ENCODE results near the gene PTP4A2. TPM values are rescaled to one million over a fixed set of nuclear protein-coding genes. Genes with fewer than 3 reads are reported as not detected.

The PTP4A2 gene
- total RNA-seq, 2 experiments from 2014 or later, result 409 to 419 TPM

DNA sequence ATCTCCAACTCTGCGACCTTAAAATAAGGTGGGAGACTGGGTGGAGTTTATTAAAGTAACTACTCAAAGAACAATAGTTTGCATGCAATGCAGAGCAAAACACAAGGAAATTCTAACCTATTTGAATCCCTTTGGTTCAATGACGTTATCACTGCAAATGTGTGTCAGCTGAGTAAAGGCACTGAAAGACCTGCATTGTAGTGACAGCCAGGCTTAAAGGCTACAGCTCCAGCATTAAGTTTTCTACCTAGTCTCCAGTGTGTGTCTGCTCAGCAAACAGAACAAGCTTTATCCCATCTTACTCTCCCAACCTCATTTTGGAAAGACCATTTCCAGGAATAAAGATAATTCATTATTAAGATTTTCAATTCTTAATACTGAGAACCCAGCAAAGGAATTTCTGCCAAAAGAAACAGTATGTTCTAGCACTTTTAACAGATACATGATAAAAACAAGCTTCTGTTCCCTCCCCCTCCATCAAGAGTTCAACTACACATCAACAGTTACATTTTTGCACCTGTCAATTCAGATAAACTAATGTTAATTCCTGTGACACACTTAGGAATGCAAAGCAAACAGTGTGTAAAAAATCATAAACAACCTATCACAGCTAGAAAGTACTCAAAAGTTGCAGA is 14.2 kb downstream of the PTP4A2 start:
- ChIA-PET POLR2A (interaction anchor here (1.0 to 3.0 kb wide), 8 partner anchors 9 to 86 kb away, joined by 3 to 8 read pairs (median 6); partner anchors contain the start of gene PTP4A2), CTCF (interaction anchor here (0.7 to 4.2 kb wide), 10 partner anchors 8 to 102 kb away, joined by 3 to 26 read pairs (median 5); partner anchors contain the start of gene PTP4A2)
- Mint-ChIP-seq H3K36me3 (ENCODE audit: low read depth) (peaks cover 55% of the 10 kb centered on the region), H3K27ac (peak overlapping the region; percentile 81), H3K27me3 (ENCODE audit: low read depth) (no peaks in the 10 kb centered on the region), H3K4me1 (ENCODE audit: low read depth) (peaks cover 78% of the 10 kb centered on the region), H3K4me3 (peak overlapping the region; percentile 37), H3K9me3 (ENCODE audit: insufficient read depth) (no peaks in the 10 kb centered on the region)
- ATAC-seq (no peak), DNase-seq (no peak)

DNA sequence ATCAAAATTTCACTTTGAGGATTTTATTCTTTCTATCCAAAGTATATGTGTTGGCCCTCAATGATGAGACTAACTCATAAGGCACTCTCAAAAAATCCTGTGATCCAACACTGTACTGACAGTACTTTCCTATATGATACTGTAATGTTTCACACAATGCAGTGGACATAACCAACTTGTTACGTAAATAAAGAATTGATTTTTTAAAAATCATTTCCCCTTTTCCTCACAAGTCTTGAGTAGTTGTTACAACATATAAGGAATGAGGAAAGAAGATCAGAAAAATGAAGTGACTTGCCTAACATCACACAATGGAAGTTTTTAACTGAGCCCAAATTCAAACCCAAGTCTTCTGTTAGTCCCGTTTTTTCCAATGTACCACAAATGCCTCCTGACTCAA is 17.2 kb downstream of the PTP4A2 start:
- no peak for DNase-seq
- Mint-ChIP-seq H3K4me3 (no peak overlapping the region), H3K36me3 (ENCODE audit: low read depth) (peaks cover 60% of the 10 kb centered on the region), H3K4me1 (ENCODE audit: low read depth) (peaks cover 70% of the 10 kb centered on the region), H3K27me3 (ENCODE audit: low read depth) (no peaks in the 10 kb centered on the region), H3K27ac (peak overlapping the region; percentile 53), H3K9me3 (ENCODE audit: insufficient read depth) (no peaks in the 10 kb centered on the region)
- no peak for ATAC-seq
- CTCF ChIA-PET, result interaction anchor here (0.9 to 4.2 kb wide), 4 partner anchors 18 to 45 kb away, joined by 3 to 26 read pairs (median 6); partner anchors contain the start of gene PTP4A2
- POLR2A ChIA-PET, result interaction anchor here (0.7 to 2.1 kb wide), 5 partner anchors 13 to 276 kb away, joined by 3 to 11 read pairs (median 4); partner anchors contain the start of genes PEF1 and PTP4A2

DNA sequence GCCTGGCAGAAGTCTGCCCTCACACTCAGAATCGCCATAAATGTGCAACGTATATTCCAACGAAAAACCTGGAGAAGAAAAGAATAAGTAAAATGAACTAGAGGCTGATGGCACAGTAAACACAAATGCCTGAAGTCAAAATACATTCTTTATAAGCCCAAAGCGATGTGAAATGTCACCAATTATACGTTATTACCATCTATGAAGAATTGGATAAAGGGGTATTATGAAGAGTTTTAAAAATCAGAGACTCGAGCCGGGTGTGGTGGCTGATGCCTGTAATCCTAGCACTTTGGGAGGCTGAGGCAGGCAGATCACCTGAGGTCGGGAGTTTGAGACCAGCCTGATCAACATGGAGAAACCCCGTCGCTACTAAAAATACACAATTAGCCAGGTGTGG is 18.6 kb downstream of the PTP4A2 start:
- peaks cover 68% of the 10 kb centered on the region for H3K4me1 Mint-ChIP-seq (ENCODE audit: low read depth)
- peaks cover 63% of the 10 kb centered on the region for H3K36me3 Mint-ChIP-seq (ENCODE audit: low read depth)
- H3K27me3 Mint-ChIP-seq (ENCODE audit: low read depth), result no peaks in the 10 kb centered on the region
- no peak overlapping the region for H3K4me3 Mint-ChIP-seq
- H3K9me3 Mint-ChIP-seq (ENCODE audit: insufficient read depth), result no peaks in the 10 kb centered on the region
- ChIA-PET CTCF (interaction anchor here (1.6 kb wide), 1 partner anchor 24 kb away, joined by 7 read pairs; no protein-coding TSS in a partner anchor), POLR2A (interaction anchor here (0.6 to 1.2 kb wide), 2 partner anchors 15 to 105 kb away, joined by 4 read pairs; no protein-coding TSS in a partner anchor)
- H3K27ac Mint-ChIP-seq, result no peak overlapping the region
- DNase-seq, result no peak
- no peak for ATAC-seq

- ATAC-seq, result no peak
- CTCF ChIA-PET, result interaction anchor here (0.8 to 9.7 kb wide), 9 partner anchors 9 to 112 kb away, joined by 3 to 85 read pairs (median 3); partner anchors contain the start of gene PTP4A2
- no peak overlapping the region for H3K27ac Mint-ChIP-seq
These were observed 22.7 kb downstream of the PTP4A2 start for GRCh38 chr1:31915438-31915837.

DNA sequence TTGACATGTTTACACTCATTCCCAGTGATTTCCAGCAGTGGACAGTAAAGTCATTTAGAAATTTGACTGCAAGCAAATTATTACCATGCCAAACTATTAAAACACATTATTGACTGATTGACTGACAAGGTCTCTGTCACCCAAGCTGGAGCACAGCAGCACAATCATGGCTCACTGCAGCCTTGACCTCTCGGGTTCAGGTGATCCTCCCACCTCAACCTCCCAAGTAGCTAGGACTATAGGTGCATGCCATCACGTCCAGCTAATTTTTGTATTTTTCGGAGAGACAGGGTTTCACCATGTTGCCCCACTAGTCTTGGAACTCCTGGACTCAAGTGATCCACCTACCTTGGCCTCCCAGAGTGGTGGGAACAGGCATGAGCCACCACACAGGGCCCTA is 24.2 kb downstream of the PTP4A2 start:
- H3K27me3 Mint-ChIP-seq (ENCODE audit: low read depth), result no peaks in the 10 kb centered on the region
- no peak overlapping the region for H3K4me3 Mint-ChIP-seq
- peaks cover 80% of the 10 kb centered on the region for H3K36me3 Mint-ChIP-seq (ENCODE audit: low read depth)
- H3K4me1 Mint-ChIP-seq (ENCODE audit: low read depth), result peaks cover 64% of the 10 kb centered on the region
- H3K27ac Mint-ChIP-seq, result peak overlapping the region; percentile 31
- H3K9me3 Mint-ChIP-seq (ENCODE audit: insufficient read depth), result no peaks in the 10 kb centered on the region
- ATAC-seq, result no peak
- DNase-seq, result no peak
- ChIA-PET POLR2A (interaction anchor here (1.2 to 2.2 kb wide), 2 partner anchors 24 to 31 kb away, joined by 4 to 9 read pairs; partner anchors contain the start of gene PTP4A2), CTCF (interaction anchor here (0.8 to 9.7 kb wide), 13 partner anchors 9 to 98 kb away, joined by 3 to 85 read pairs (median 4); partner anchors contain the start of genes PTP4A2 and SPOCD1)

More at GRCh38 chr1:31915438-31915837, 22.7 kb downstream of the PTP4A2 start:
- H3K36me3 Mint-ChIP-seq (ENCODE audit: low read depth), result peaks cover 75% of the 10 kb centered on the region
- no peak overlapping the region for H3K4me3 Mint-ChIP-seq
- no peaks in the 10 kb centered on the region for H3K9me3 Mint-ChIP-seq (ENCODE audit: insufficient read depth)
- DNase-seq, result no peak
- POLR2A ChIA-PET, result interaction anchor here (0.7 to 2.0 kb wide), 4 partner anchors 10 to 140 kb away, joined by 3 to 6 read pairs (median 4); no protein-coding TSS in a partner anchor
- H3K4me1 Mint-ChIP-seq (ENCODE audit: low read depth), result peaks cover 70% of the 10 kb centered on the region
- no peaks in the 10 kb centered on the region for H3K27me3 Mint-ChIP-seq (ENCODE audit: low read depth)

DNA sequence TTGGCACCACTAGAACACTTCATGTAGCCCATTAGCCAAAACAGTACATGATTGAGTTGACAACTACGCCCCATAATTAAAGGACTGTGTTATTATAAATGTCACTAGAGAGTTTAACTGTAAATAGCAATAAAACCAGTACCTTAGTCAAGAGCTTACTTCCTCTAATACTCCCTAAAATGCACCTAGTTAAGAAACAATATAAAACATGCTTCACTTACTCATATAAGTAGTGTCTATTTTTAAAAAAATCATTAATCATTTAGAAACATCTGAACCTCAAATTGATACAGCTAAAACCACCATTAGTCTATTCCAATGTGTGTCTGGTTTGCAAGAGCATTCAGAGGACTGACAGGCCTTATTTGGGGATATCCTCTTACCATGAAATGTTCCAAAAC is 25.3 kb downstream of the PTP4A2 start:
- POLR2A ChIA-PET, result interaction anchor here (0.8 to 2.2 kb wide), 5 partner anchors 14 to 149 kb away, joined by 3 to 9 read pairs (median 3); partner anchors contain the start of gene PTP4A2
- peak; percentile 44 for ATAC-seq
- Mint-ChIP-seq H3K27me3 (ENCODE audit: low read depth) (no peaks in the 10 kb centered on the region), H3K9me3 (ENCODE audit: insufficient read depth) (no peaks in the 10 kb centered on the region), H3K36me3 (ENCODE audit: low read depth) (peaks cover 82% of the 10 kb centered on the region), H3K4me1 (ENCODE audit: low read depth) (peaks cover 53% of the 10 kb centered on the region), H3K4me3 (no peak overlapping the region), H3K27ac (no peak overlapping the region)
- CTCF ChIA-PET, result interaction anchor here (0.6 to 9.7 kb wide), 14 partner anchors 8 to 123 kb away, joined by 3 to 85 read pairs (median 4); partner anchors contain the start of gene PTP4A2
- DNase-seq, result no peak

DNA sequence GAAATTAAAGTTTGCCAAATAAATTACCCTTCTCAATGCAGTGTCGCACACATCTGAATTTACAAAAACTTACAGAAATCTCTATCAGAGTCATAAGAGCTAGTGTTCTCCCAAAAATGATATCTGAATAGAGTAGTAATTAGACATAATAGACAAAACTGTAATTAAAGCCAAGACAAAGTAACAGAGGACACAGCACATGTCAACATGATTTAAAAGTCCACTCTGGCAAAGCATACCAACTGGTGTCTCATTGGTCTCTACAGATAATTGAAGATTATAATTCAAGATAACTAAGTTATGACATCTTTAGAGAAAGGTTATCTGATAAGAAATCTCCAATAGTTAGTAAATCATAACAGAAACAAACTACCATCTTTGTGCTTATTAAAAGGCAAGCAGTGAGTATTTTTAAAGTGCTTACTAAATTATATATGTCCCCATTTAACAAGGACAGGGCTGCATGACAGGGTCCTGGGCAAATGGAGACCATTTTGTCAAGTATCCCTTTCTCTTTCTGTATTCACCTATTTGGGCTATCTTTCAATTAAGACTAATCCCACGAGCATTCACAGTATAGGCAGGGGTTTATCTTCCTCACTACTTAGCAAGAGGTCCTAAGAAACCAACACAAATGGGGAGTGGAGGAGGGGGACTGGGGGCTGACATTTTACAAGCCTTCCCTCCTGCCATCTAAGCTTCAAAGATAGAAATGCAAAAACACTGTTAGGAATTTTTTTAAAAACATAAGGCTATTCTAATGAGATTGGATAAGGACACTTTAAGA is 26.0 kb downstream of the PTP4A2 start:
- H3K27me3 Mint-ChIP-seq (ENCODE audit: low read depth), result no peaks in the 10 kb centered on the region
- ChIA-PET CTCF (interaction anchor here (0.9 to 9.7 kb wide), 5 partner anchors 9 to 123 kb away, joined by 3 to 85 read pairs (median 4); no protein-coding TSS in a partner anchor), POLR2A (interaction anchor here (0.8 to 0.9 kb wide), 2 partner anchors 33 to 42 kb away, joined by 3 read pairs; no protein-coding TSS in a partner anchor)
- no peak overlapping the region for H3K4me3 Mint-ChIP-seq
- no peak for DNase-seq
- no peaks in the 10 kb centered on the region for H3K9me3 Mint-ChIP-seq (ENCODE audit: insufficient read depth)
- peak overlapping the region; percentile 61 for H3K27ac Mint-ChIP-seq
- peaks cover 51% of the 10 kb centered on the region for H3K4me1 Mint-ChIP-seq (ENCODE audit: low read depth)
- H3K36me3 Mint-ChIP-seq (ENCODE audit: low read depth), result peaks cover 85% of the 10 kb centered on the region
- no peak for ATAC-seq

- Mint-ChIP-seq H3K27me3 (ENCODE audit: low read depth) (no peaks in the 10 kb centered on the region), H3K4me3 (no peak overlapping the region), H3K27ac (peak overlapping the region; percentile 33), H3K4me1 (ENCODE audit: low read depth) (peaks cover 48% of the 10 kb centered on the region), H3K9me3 (ENCODE audit: insufficient read depth) (no peaks in the 10 kb centered on the region), H3K36me3 (ENCODE audit: low read depth) (peaks cover 90% of the 10 kb centered on the region)
- CTCF ChIA-PET, result interaction anchor here (0.6 to 9.7 kb wide), 7 partner anchors 22 to 120 kb away, joined by 3 to 85 read pairs (median 3); no protein-coding TSS in a partner anchor
- no peak for ATAC-seq
- POLR2A ChIA-PET, result no interaction called here
- DNase-seq, result no peak
These were observed 27.2 kb downstream of the PTP4A2 start for GRCh38 chr1:31910933-31911332.

DNA sequence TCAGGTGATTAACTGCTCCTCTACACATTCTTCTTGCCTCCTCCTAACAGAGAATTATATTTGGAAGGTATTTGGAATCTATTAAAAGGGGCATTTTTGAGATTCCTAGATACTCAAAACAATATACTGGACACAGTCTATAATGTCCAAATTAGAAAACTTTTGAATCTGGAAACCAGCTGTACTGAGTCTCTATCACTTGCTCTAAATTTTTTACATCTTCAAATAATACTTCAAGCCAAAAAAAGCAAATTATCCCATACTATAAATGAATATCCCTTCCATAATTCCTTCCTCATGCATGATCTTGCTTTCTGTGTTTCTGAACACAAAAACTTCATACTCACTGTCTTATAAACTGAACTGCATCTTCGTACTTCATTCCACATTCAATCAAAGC is 28.5 kb downstream of the PTP4A2 start:
- POLR2A ChIA-PET, result interaction anchor here (0.6 kb wide), 1 partner anchor 77 kb away, joined by 5 read pairs; no protein-coding TSS in a partner anchor
- Mint-ChIP-seq H3K4me3 (no peak overlapping the region), H3K27me3 (ENCODE audit: low read depth) (no peaks in the 10 kb centered on the region), H3K4me1 (ENCODE audit: low read depth) (peaks cover 42% of the 10 kb centered on the region), H3K36me3 (ENCODE audit: low read depth) (peaks cover 94% of the 10 kb centered on the region), H3K9me3 (ENCODE audit: insufficient read depth) (no peaks in the 10 kb centered on the region), H3K27ac (peak overlapping the region; percentile 54)
- CTCF ChIA-PET, result interaction anchor here (1.0 to 9.7 kb wide), 6 partner anchors 26 to 121 kb away, joined by 3 to 85 read pairs (median 3); partner anchors contain the start of gene SPOCD1
- DNase-seq (no peak), ATAC-seq (no peak)

- H3K27ac Mint-ChIP-seq, result no peak overlapping the region
- ChIA-PET POLR2A (no interaction called here), CTCF (interaction anchor here (1.3 to 2.1 kb wide), 4 partner anchors 17 to 90 kb away, joined by 3 to 5 read pairs (median 4); no protein-coding TSS in a partner anchor)
- H3K36me3 Mint-ChIP-seq (ENCODE audit: low read depth), result peaks cover 80% of the 10 kb centered on the region
- DNase-seq, result no peak
- H3K4me1 Mint-ChIP-seq (ENCODE audit: low read depth), result peaks cover 25% of the 10 kb centered on the region
- no peak for ATAC-seq
- H3K9me3 Mint-ChIP-seq (ENCODE audit: insufficient read depth), result no peaks in the 10 kb centered on the region
- H3K27me3 Mint-ChIP-seq (ENCODE audit: low read depth), result no peaks in the 10 kb centered on the region
- H3K4me3 Mint-ChIP-seq, result no peak overlapping the region
These were observed 31.6 kb downstream of the PTP4A2 start for GRCh38 chr1:31906557-31906956.

GRCh38 chr1:31905681-31906080 is 32.5 kb downstream of the PTP4A2 start:
- CTCF ChIA-PET, result interaction anchor here (1.2 to 2.1 kb wide), 8 partner anchors 8 to 117 kb away, joined by 3 to 5 read pairs (median 4); no protein-coding TSS in a partner anchor
- peaks cover 19% of the 10 kb centered on the region for H3K4me1 Mint-ChIP-seq (ENCODE audit: low read depth)
- ATAC-seq, result no peak
- no peak overlapping the region for H3K4me3 Mint-ChIP-seq
- H3K9me3 Mint-ChIP-seq (ENCODE audit: insufficient read depth), result no peaks in the 10 kb centered on the region
- peaks cover 73% of the 10 kb centered on the region for H3K36me3 Mint-ChIP-seq (ENCODE audit: low read depth)
- POLR2A ChIA-PET, result interaction anchor here (0.6 kb wide), 1 partner anchor 14 kb away, joined by 5 read pairs; no protein-coding TSS in a partner anchor
- DNase-seq, result no peak
- no peaks in the 10 kb centered on the region for H3K27me3 Mint-ChIP-seq (ENCODE audit: low read depth)
- peak overlapping the region; percentile 39 for H3K27ac Mint-ChIP-seq

Data from activated CD8-positive, alpha-beta T cell treated with anti-CD3 and anti-CD28 coated beads, Interleukin-2, amount 10 ng/mL, durations not matched to agents 7 days and 5 days (primary cell).